A172 (cell line): ENCODE data around the gene REXO4. TPM values are rescaled to one million over a fixed set of nuclear protein-coding genes. Genes with fewer than 3 reads are reported as not detected.
A peak's percentile ranks its signal among the peaks of the same experiment; 100 is the strongest.
"Not testable (repeated sequence)": the region's sequence is repeated elsewhere in the genome, so short reads cannot be mapped to it uniquely, and the experiment has no call there.

Experiments used
- DNase-seq: peaks from one replicate; pipeline ENCODE4 v3.0.0-alpha.2; 2015; ENCODE audit warnings: low spot score
- total RNA-seq: library from RNA; depleted of rRNA; stranded (reverse); fragments of >200 nt; shearing (Covaris generic); gene quantifications from 2 replicates; pipeline ENCODE4 v1.2.3, GENCODE V29; 2014

Gene REXO4
- total RNA-seq, 1 experiment from 2014 or later = 24.8 TPM

DNA sequence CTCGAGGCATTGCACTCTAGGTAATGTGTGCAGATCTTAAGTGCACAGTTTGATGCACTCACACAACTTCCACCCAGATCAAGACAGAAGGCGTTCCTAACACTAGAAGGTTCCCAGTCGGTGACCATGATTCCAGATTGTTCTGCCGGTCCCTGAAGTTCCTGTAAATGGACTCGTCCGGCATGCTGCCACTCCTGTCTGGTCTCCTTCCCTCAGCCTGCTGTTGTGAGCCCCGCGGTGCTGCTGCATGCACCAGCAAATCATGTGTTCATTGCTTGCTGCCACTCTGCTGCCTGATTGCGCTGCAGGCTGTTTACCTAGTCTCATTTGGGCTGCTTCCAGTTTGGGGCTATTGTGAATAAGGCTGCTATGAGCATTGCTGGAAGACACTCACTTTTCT is 30.1 kb downstream of the REXO4 start:
- DNase-seq = no peak

DNA sequence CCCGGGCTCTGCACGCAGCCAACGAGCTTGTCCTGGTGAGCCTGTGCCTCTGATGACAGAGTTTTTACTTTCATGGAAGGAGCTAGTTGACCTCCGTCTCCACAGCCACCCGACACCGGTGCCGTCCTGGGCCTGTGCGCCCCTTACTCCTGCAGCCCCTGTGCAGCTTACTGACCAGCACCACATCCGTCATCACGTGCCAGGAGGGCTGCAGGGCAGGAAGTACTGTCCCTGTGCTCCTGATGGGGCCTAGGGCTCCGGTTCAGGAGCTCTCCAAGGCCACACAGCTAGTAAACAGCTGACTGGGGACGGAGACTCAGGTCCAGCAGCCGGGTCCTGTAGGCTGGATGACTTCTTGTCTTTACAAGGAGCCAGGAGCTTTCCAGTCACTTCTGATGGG is 31.5 kb downstream of the REXO4 start:
- no peak for DNase-seq

DNA sequence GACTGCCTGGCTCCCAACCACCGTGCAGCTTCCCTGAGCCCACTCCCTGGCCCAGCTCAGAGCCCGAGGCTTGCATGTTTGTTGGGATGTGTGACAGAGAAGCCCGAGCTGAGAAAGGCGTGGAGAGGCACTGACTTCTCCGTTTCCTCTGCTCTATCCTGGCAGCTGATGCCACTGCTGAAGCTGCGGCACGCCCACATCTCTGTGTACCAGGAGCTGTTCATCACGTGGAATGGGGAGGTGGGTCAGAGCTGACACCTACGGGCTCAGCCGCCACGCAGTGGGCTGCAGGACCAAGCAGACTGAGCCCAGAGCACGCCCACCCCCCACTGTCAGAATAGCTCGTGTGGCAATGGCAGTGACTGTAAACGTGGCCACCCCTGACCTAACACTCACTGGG is 32.4 kb downstream of the REXO4 start:
- no peak for DNase-seq

DNA sequence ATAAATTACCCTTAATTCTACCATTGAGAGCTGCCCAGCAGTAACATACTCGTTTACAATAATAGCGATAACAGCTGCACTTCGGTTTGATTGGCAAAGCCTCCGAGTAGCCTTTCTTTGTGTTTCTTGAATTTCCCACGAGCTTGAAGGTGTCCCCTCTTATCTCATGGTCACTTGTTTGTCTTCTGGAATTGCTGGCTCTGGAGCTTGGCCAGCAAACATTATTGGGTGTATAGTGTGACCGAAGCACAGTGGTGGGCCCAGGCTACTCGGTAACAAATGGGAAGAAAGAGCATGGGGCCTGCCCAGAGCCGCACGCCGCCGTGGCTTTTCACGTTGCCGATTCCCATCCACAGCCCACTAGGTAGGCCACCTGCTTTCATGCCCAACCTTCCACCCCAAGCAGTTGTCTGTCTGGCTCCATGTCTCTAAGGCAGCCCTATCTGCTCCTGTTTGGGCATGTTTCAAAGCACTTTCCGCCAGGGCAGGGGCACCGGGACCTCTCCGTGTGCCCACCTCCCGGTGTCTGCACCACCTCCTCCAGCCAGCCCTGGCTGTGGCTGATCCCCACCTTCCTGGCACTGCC is 33.0 kb downstream of the REXO4 start:
- no peak for DNase-seq

DNA sequence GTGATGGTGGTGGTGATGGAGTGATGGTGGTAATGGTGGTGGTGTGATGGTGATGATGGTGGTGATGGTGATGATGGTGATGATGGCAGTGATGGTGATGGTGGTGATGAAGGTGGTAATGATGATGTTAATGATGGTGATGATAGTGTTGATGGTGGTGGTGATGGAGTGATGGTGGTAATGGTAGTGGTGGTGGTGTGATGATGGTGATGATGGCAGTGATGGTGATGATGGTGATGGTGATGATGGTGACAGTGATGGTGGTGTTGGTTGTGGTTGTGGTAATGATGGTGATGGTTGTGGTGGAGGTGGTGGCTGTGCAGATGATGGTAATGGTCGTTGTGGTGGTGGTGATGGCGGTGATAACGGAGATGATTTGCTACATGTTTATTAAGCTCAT is 34.4 kb downstream of the REXO4 start:
- no peak for DNase-seq

DNA sequence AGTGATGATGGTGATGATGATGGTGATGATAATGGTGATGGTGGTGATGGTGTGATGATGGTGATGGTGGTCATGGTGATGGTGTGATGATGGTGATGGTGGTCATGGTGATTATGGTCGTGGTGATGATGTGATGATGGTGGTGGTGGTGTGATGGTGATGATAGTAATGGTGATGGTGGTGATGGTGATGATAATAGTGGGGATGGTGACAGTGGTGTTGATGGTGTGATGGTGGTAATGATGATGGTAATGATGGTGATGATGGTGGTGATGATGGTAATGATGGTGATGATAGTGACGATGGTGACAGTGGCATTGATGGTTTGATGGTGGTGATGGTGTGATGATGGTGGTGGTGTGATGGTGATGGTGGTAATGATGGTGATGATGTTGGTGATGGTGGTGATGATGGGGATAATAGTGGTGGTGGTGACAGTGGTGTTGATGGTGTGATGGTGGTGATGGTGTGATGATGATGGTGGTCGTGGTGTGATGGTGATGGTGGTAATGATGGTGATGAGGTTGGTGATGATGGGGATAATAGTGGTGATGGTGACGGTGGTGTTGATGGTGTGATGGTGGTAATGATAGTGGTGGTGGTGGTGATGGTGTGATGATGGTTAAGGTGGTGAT is 35.2 kb downstream of the REXO4 start:
- no peak for DNase-seq

DNA sequence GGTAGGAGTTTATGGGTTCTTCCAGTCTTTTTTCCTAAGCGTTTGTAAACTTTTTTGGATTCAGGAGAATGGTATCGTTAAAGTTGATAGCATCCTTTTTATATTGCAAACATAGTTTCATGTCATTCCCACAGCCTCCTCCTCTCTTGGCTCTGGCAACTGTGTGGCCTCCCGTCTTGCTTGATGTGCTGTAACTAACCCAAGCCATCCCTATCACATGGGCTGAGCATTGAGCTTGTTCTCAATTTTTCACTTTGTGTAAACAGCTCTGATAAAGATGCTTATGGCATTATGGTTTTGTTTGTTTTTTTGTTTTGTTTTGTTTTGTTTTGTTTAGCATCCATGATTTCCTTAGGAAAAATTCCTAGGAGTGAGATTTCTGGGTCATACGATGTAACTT is 37.1 kb downstream of the REXO4 start:
- DNase-seq = no peak

DNA sequence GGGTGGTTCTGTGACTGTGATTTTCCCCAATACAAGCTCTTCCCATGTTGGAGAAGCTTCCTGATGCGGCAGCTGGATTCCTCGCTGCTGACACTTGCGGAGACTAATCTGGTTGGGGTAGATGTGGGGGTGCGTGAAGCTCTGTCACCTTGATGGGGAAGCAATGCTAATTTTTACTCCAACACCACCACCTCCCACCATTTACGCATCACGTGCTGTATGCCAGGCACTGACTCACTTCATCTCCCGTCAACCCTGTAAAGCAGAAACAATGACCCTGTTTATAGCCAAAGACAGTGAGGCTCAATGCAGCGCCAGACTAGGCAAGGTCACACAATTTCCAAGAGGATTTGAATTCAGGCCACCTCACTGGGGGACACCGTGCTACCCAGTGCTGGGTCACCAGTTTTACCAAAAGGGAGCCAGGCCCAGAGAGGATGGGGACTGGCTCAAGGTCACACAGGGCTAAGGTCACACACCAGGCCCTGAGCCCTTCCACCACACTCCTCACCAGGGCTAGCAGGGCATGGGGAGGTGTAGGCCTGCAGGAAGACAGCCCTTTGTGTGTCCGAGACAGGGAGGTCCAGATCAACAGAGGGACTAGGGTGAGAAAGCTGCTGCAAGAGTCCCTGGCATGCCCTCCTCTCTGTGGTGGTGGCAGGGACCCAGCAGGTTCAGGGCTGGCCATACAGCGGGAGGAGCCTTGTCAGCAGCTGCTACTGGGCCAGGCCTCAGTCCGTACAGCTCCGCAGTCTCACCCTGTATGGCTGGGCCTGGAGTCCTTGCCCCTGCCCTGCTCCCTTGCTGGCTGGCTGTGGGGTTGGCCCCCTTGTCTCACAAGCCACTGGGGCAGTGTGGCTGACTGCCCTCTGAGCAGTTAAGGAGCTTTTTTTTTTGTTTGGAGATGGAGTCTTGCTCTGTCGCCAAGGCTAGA is 38.4 kb downstream of the REXO4 start:
- no peak for DNase-seq

DNA sequence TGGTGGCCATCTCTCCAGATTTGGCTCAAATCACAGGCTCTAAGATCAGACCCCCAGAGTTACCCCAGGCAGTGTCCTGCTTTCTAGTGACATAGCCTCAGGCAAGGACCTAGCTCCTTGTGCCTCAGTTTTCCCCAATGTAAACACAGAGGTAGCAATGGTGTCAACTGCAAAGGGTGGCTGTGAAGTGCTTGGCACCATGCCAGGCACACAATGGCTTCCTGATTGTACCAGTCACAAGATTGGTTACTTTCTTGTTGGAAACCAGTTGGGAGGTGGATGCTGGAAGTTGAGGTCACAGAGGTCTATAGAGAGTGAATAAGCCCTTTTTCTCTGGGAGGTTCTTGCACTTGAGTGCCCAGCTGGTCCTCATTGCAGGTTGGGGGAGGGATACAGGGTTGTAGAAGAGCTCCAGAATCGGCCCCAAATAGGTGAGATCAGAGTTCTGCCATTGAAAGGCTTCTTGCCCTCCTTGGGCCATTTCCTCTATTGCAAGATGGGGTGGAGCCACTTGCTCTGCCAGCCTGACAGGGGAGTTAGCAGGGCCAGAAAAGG is 39.3 kb downstream of the REXO4 start:
- no peak for DNase-seq

DNA sequence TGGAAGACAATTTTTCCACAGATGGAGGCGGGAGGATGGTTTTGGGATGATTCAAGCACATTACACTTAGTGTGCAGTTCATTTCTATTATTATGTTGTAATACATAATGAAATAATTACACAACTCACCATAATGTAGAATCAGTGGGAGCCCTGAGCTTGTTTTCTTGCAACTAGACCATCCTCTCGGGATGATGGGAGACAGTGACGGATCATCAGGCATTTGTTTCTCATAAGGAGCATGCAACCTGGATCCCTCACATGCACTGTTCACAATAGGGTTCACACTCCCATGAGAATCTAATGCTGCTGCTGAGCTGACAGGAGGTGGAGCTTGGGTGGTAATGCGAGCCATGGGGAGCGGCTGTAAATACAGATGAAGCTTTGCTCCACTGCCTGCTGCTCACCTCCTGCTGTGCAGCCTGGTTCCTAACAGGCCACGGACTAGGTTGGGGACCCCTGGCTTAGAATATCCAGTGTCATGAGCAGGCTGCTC is 40.0 kb downstream of the REXO4 start:
- peak; percentile 33 for DNase-seq

DNA sequence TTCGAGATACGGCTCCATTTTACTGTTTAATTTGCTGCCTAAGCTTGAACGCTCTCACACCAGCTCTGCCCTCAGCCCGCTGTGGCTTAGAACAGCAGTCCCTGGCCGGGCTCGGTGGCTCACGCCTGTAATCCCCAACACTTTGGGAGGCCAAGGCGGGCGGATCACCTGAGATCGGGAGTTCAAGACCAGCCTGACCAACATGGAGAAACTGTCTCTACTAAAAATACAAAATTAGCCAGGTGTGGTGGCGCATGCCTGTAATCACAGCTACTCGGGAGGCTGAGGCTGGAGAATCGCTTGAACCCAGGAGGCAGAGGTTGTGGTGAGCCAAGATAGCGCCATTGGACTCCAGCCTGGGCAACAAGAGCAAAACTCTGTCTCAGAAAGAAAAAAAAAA is 40.5 kb downstream of the REXO4 start:
- not testable (repeated sequence) for DNase-seq

DNA sequence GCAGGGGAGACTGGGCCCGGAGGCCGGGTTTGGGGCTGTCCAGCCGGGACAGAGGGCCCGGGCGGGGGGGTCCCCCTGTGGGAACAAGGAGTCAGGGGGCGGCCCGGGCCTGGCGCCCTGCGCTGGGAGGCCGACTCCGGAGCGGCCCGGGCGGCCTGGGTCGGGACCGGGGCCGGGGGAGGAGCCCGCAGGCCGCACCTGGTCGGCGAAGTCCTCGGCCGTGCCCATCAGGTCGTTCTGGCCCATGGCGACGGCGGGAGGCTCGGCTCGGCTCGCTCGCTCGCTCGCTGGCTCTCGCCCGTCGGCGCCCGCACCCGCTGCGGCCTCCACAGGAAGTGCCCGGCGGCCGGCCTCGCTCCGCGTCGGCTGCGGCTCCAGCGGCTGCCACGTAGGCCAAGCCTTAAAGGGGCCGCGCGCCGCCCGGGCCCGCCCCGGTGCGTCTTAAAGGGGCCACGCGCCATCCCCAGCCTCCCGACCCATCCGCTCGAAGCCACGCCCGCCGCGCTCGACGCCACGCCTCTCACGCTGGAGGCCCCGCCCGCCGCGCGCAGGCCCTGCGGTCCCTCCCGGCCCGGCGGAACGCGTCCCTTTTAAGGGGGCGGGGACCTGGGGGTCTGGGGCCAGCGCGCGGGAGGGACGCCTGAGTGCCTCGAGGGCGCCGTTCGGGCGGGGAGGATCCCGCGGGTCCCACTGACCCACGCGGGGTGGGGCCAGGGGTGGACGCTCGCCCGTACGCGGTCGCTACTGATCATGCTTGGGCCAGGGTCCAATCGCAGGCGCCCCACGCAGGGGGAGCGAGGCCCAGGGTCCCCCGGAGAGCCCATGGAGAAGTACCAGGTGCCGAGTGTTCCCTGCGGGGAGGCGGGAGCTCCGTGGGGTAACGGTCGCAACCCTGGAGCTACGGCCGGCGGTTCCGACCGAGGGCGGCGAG is 41.8 kb downstream of the REXO4 start, which contains the start of the genes STKLD1 and SURF4:
TSS of gene STKLD1 (plus strand) at position 643 of the 931 bp plus-strand sequence. CDS start at position 751, 108 bp downstream.
TSS of gene SURF4 (minus strand) at position 337 of the 931 bp plus-strand sequence. CDS start at position 246, 91 bp downstream.
- DNase-seq = peak; percentile 87

DNA sequence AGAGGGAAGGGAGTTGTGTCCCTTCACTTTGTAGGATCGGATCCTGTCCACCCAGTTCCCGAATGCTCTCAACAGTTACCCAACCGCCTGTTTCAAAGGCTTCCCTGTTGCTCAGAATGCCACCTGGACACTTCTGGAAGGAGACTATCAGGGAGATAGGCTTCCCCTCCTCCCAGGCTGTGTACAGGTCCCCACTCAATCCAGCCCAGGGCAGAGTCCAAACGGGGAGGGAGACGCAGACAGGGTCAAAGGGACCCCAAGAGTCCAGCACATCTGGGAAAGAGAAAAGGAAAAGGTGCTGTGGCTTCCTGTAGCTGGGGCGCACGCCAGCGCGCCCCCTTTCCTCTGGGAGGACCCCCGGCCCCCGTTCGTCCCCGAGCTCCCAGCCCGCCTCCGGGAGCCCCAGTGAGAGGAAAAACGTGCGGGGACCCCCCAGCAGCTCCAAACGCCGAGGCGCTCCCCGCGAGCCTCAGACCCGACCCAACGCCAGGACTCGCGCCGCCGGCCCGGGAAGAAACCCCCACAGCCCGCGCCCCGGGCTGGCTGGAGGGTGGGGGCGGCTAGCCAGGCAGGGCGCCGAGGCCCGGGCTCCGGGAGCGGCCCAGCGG is 42.6 kb downstream of the REXO4 start:
- peak; percentile 38 for DNase-seq

DNA sequence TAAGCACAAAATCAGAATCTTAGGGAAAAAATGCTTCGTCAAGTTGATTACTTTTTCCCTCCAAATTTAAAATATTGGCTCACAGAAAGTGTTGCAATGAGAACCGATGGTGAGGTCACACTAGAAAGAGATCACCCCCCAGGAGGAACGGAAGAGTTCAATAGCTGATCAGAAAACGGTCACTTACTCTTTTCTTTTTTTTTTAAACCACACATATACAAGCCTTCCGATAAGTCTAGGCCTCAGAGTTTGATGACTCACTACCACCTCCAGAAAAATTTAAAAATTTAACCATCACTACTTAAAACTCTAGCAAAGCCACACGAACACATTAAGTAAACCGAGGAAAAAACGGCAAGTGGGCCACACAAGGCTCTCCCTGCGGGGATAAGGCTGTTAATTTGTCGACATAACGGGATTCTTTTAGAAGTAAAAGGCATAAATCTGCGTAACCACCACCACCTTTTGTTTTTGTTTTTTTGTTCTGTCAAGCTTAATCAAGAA is 43.1 kb downstream of the REXO4 start:
- peak; percentile 31 for DNase-seq

DNA sequence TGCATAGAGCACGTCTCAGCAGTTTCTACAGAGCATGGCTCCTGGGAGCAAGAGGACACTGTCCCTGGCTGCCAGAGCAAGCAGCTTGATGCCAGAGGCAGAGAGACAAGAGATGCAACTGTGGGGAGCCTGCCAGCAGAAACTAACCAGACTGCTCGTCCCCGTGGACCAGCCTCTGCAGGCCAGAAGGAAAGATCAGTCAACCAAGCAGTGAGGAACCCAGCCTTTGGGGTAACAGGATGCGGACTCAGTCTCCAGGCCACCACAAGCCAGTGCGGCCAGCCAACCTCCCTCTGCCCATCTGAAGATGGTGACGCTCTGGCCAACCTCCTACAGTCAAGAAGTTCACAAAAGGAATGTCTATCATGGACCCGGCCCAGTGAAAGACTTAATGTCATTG is 45.7 kb downstream of the REXO4 start:
- DNase-seq = no peak

DNA sequence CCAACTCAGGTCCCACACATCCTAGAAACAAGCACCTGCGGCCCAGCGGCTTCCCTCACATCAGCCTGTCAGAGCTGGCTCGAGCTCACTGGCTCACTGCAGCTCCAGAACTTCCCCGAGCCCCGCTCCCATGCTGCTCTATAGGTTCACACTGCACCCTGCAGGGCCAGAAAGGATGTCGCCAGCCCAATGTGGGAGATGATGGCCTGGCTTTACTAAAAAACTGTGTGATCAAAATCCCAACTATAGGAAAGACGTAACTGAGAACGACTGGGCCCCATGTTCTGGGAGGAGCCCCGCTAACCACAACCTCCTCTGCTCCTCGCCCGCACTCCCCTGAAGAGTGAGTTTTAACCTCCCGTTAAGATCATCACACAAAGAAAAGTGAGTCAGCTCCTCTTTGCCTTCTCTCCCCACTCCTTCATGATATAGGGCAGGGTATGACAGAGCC is 46.5 kb downstream of the REXO4 start:
- no peak for DNase-seq

DNA sequence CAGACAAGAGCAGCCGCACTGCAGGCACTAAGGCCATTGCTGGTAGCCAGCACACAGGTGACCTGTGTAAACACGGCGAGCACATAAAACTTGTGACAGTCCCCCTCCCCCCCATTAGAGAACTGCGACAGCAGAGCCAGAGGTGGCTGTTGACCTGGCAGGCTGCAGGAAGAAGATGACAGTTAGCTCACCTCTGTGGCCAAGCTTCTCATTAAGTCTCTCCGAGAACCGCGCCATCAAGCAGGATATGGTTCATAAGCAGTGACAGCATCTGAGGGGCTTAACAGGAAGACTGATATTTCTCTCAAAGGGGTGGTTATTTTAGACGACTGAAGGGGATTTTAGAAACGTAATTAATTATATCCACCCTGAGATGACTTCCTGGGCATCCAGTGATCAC is 47.1 kb downstream of the REXO4 start:
- DNase-seq = no peak

DNA sequence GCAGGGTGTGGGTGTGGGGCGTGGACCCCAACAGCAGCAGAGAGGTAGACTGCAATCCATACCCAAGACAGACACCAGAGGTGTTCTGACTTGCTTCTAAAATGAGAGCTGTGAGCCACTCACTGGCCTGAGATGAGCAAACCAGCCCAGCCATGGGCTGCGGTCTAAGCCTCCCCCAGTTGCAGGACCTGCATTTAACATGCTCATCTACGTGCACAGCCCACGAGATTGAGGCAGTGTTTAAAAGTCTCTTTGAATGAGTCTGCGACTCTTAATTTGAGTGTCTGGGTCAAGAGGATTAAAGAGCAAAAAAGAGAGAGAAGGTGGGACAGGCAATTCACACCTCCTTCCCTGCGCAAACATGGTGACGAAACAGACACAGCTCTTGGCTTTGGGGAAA is 47.9 kb downstream of the REXO4 start:
- no peak for DNase-seq

DNA sequence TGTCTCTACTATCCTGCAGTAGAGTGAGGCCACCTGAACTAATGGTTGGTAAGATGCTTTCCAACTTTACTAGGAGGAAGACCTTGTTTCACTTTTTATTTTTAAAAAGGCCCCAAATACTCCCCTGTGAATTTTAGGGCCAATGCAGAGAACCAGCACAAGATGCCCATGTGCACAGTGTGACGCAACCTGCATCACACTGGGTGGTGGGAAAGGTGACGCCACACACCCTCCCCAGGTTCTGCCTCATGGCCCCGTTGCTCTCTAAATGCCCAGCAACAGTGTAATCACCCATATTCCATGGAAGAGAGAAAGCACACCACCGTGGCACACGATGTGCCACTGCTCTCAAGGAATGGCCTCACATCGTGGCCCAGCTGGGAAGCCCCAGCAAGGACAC is 48.4 kb downstream of the REXO4 start:
- DNase-seq = no peak

DNA sequence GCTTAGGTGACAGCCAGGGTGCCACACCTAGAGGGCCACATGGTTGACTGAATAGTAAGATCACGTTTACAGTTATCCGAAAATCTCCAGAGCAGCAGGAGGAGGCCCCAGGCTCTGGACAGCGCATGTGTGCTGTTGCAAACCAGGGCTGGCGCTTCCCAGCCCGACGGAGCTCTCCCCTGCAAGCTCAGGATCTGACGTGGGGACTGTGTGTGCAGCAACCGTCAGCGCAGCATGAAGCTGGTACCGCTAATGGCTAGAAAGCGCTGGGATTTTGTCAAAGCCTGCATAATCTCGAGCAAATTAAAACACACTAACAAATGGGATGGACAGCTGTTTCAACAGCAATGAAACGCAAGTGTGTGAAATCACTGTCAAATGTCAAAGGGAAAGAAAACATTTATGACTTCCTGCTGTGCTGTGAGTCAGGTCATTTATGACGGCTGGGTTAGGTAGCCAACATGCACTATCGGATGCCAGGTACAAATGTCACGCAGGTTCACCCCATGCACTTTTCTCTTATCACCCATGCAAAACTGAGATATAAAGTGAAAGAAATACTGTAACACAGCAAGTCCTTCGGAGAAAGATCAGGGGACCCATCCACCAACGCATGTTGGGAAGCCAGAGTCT is 49.4 kb downstream of the REXO4 start:
- no peak for DNase-seq
